Measurements from ENCODE around the gene TPD52L1.

TPD52L1 gene

DNA sequence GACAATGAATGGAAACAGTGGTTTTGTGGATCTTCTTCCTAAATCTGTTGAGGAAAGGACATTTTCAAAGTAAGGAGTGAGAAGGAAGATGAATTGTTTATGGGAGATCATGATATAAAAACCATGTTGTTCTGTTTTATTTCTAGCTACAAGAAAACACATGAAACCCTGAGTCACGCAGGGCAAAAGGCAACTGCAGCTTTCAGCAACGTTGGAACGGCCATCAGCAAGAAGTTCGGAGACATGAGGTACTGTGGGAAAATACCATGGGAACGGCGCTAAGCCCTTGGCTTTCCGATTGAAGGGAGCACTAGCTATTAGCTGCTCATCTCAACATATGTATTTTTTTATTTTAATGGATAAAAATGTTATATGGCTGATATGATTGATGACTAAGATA lies 94.6 kb downstream of the TPD52L1 start:
- no peak for DNase-seq

DNA sequence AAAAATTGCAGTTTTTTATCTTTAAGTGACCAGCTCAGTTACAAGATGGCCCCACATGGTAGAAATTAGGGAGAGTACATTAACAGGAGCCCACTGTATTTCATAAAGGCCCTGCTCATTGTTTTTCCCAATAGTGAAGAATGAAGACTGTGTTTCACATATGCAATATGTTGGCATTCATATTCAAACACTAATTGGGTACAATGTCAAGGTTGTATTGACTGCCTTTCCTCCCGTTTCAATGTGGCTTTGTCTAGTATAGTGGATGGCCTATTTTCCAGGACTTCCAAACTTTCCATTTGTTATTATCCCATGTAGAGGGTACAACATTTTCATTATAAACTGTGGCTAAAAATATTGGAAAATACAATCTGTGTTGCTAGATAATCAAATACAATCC lies 96.9 kb downstream of the TPD52L1 start:
- DNase-seq = no peak

DNA sequence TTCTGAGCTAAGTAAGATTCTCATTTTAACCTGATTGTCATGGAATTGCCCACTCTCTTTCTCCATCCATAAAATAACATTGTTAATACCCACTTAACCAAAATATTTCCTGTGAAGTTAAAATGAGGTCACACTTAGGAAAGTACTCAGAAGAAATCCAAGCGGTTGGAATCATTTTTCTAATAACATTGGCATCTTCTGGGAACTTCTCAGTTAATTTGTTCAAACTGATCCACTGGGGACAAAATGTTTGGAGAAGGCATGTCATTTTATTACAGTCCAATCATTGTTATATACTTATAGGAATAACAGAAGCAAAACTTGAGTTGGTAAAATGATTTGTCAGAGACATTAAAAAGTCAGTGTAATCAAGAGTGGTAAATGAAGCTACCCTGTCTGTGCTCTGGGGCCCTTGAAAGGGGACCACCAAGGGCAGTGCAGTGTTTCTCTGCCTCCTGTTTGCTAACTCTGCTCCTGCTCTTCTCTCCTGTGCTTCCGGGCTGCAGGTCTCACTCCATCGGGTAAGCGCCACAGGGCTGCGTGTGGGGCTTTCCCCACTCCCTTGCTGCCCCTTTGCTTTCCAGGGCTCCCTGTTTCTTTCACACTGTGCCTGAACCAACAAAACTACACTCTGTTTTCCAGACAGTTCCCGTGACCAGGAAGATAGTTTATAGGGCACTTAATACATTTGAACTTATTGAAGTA lies 98.1 kb downstream of the TPD52L1 start:
- DNase-seq = no peak

DNA sequence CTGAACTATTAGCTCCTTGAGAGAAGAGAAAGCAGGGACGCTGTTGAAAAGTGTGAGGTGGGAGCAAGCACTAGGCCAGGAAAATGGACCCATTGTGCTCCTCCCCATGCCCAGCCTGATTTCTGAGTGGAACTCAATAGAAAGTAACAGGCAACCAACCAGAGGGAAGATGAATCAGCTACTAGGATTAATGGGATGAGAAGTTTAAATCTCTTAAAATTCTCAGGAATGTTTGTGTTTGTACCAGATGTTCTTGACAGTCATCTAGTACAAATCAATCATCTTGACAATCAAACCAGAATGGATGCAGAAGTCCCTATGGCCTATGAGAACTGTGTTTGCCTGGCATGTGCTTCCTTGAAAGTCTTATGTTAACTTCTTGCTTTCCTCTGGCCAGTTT lies 99.3 kb downstream of the TPD52L1 start:
- DNase-seq = no peak

DNA sequence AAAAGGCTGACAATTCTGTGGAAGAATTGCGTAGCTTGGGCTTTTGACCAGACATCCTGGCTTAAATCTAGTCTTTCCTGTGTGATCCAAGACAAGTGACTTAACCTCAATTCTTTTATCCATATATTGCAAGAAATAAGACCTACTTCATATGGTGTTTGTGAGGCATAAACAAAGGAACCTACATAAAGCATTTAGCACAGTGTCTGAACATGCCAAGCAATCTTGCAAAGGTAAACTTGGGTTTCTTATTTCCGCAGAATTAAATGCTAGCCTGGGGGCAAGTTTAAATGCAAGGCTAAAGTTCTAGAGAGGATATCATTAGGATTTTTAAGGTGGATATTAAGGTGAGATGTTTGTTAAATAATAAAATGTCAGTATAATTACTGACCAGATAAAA lies 100.3 kb downstream of the TPD52L1 start:
- DNase-seq = no peak

GRCh38 chr6:125254321-125254720 lies 100.7 kb downstream of the TPD52L1 start:
- no peak for DNase-seq

- no peak for DNase-seq
Observed at GRCh38 chr6:125255201-125255600, 101.6 kb downstream of the TPD52L1 start.

DNA sequence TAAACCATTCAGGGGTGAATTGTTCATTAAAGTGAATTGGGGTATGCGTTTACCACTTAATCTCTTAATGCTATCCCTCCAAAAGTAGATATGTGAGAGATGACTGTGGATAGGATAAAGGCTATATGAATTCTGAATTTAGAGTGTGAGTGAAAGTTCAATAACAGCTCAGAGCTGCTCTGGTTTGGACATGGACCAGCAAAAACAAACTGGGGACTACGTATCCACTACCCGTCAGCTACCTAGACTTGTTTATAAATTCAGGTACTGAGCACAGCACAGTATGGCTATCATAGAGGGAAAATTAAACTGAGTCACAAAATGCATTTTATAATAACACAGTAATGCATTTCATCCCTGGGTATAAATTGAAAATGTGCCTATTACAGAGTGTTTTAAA lies 103.8 kb downstream of the TPD52L1 start:
- no peak for DNase-seq

DNA sequence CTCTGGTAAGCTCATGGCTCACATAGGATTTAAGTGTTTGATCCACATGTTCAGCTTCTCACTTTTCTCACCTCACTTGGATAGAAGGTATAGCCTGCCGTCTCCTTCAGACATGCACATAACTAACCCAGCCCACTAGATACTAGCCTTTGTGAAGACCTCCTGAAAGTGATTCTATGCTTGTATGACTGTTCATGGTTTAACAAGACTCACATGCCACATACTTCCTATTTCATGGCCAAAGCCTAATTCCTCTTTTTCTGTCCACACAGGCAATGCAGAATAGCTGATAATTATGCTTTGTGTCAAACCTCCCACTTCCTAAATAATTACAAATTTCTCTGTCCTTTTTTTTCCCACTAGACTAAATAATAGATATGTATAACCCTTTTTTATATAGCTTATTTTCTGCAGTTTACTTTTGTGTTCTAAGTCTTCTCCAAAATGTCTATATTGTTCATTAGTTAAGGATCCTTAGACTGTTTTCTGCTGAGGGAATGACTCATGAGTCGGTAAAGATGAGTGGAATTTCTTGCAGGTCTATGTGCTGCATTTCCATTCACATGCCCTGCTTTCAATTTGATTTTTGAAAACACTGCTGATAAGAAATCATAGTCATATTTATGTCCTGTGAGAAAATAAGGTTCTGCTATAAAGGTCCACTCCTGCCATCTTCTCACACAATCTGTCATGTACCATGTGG lies 105.2 kb downstream of the TPD52L1 start:
- DNase-seq = no peak

DNA sequence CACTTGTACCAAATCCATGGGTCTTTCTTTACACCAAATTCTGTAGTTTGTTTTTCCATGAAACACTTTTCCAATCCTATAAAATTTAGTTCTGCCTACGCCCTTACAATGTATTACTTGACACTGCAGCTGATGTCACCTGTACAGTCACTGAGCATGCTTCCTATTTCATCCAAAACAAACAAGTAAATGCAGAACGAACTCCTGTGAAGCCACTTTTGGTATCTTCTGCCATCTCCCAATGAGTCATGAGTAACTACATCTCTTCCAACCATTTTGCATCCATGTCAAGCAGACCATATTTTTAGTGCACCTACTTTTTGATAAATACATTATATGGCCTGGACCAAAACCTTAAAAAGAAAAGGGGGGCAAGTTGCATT lies 105.8 kb downstream of the TPD52L1 start:
- DNase-seq = no peak

GRCh38 chr6:125262016-125263013 lies 108.7 kb downstream of the TPD52L1 start:
- DNase-seq = no peak

DNA sequence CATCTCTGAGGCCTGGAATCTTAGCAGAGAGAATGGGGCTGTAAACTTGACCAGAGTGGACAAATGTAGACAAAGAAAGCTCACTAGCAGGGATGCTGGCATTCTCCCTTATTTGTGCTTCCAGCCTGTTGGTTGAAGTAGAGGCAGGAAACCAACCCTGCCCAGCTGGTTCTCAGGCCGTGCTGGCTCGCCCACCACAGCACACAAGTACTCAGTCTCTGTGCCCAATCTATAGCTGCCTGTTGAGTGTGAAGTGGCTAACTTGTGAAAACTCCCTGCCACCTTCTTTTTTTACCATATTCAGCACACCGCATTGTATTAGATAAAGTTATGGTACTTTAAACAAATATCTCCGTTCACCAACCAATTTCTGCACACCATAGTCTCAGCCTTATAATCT lies 110.9 kb downstream of the TPD52L1 start:
- no peak for DNase-seq

GRCh38 chr6:125267806-125268523 lies 114.4 kb downstream of the TPD52L1 start:
- no peak for DNase-seq

GRCh38 chr6:125268765-125269164 lies 115.2 kb downstream of the TPD52L1 start:
- no peak for DNase-seq

GRCh38 chr6:125269328-125269985 lies 115.9 kb downstream of the TPD52L1 start:
- DNase-seq = no peak

GRCh38 chr6:125270380-125270779 lies 116.8 kb downstream of the TPD52L1 start:
- DNase-seq = no peak

- DNase-seq = no peak
Observed at GRCh38 chr6:125271486-125272159, 118.0 kb downstream of the TPD52L1 start.

- DNase-seq = no peak
Observed at GRCh38 chr6:125273251-125273650, 119.7 kb downstream of the TPD52L1 start.

DNA sequence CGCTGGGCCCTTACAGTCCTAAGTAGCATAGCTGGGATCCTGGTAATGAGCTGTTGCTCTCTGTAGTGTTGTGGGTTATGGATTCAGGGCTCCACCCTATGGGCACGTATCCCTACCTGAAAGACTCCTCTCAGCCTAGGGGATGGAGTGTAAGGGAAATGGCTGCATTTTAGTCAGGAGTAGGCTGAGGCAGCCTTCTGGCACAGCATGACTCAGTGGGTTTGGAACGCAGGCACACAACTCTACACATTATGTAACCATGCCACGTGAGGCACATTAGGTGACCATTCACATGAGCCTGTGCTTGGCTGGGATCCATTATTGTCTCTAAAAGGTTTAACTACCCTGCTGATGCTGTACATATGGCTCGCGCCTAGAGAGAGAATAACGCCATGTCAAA lies 120.4 kb downstream of the TPD52L1 start:
- no peak for DNase-seq

GRCh38 chr6:125274935-125275334 lies 121.4 kb downstream of the TPD52L1 start:
- no peak for DNase-seq

- no peak for DNase-seq
Observed at GRCh38 chr6:125275779-125276178, 122.2 kb downstream of the TPD52L1 start.

DNA sequence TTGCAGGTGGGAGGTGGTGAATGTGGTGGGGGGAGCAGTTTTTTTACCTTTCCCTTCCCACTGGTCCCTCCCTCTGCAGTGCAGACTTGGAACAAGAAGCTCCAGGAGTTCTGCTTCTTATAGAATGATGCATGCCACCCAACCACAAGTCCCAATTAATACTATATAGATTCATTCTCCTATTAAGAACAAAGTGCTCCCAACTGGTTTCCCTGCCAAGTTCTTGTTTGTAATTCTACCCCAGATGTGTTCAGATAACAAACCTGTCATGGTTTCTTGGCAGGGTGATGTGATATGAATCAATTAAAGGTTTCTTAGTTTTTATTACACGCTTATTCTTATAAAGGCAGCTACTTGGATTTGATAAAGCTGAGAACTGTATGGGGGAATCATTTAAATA lies 124.3 kb downstream of the TPD52L1 start:
- no peak for DNase-seq

All from RPMI8226 (cell line).